HG02852 (cell line): ENCODE results near the gene CADPS2.

Experiments
- ATAC-seq: cut with Tn5 transposase; IDR thresholded peaks from one replicate; pipeline ENCODE4 v1.9.1; 2021; ENCODE audit warnings: mild to moderate bottlenecking, moderate library complexity; ENCODE audit not compliant: unreplicated experiment

CADPS2 gene

GRCh38 chr7:122327969-122328368, 558.3 kb downstream of the CADPS2 start:
- ATAC-seq = no peak

- no peak for ATAC-seq
These were observed 569.5 kb downstream of the CADPS2 start for GRCh38 chr7:122316467-122317388.

- no peak for ATAC-seq
These were observed 570.5 kb downstream of the CADPS2 start for GRCh38 chr7:122315507-122316466.

GRCh38 chr7:122314284-122314683, 572.0 kb downstream of the CADPS2 start:
- ATAC-seq = no peak

GRCh38 chr7:122312789-122313188, 573.5 kb downstream of the CADPS2 start:
- ATAC-seq = no peak

- ATAC-seq = no peak
These were observed 574.4 kb downstream of the CADPS2 start for GRCh38 chr7:122311734-122312450.

- ATAC-seq = no peak
These were observed 575.1 kb downstream of the CADPS2 start for GRCh38 chr7:122311050-122311700.

- peak; percentile 66 for ATAC-seq
These were observed 575.9 kb downstream of the CADPS2 start for GRCh38 chr7:122310119-122311021.

GRCh38 chr7:122309421-122309820, 576.8 kb downstream of the CADPS2 start:
- no peak for ATAC-seq

- no peak for ATAC-seq
These were observed 579.0 kb downstream of the CADPS2 start for GRCh38 chr7:122307228-122307621.

GRCh38 chr7:122306320-122307227, 579.7 kb downstream of the CADPS2 start:
- ATAC-seq = no peak

GRCh38 chr7:122305475-122306319, 580.6 kb downstream of the CADPS2 start:
- ATAC-seq = no peak

- no peak for ATAC-seq
These were observed 581.3 kb downstream of the CADPS2 start for GRCh38 chr7:122304996-122305421.

GRCh38 chr7:122304319-122304975, 581.8 kb downstream of the CADPS2 start, which contains the start of gene FEZF1:
FEZF1 (minus strand) TSS chr7:122304750; CDS start chr7:122304437, 313 bp downstream.
- ATAC-seq = no peak

GRCh38 chr7:122303531-122304318, 582.5 kb downstream of the CADPS2 start:
- no peak for ATAC-seq
